ENCODE results near the gene CCDC190. TPM values are rescaled to one million over a fixed set of nuclear protein-coding genes. Genes with fewer than 3 reads are reported as not detected.

Gene CCDC190, protein sequence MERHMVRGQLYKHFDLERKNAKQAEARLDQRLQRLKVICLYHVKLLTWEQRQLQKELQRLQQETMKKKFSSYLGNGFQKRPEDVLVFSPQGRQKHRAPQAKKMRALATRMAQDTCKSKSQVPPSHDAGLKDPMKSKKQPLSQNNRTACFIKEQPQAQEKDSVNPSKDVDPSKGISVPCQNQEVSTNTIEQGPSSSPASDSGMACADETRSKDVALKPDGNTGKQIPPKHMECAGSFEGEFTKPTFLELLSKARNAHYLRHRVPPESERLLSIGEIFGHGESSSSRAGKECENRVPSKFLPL
- total RNA-seq: 2.4 and 5.5 TPM in 2 replicates

DNA sequence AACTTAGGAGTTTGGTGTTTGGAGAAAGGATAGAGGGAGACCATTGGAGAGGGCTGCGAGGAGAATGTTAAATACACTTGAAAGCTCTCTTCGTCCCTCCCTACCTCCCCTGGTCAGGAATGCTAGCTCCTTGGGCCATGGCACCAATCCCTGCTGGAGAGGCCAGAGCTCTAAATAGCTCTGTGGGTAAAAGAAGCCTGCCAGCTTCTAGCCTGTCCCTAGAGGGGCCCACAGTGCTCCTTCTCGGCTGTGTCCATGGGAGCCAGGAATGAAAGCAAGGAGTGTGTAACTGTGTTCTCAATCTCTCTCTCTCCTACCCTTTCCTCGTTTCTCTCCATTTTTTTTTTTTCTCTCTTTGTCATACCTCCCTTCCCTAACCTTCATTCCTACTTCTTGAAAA, at the start of gene CCDC190:
CCDC190 (minus strand) TSS at position 75 of the 400 bp plus-strand sequence. CDS start 1,529 bp downstream, outside the sequence.

Other genes starting within 250 kb of the CCDC190 start
- 94.6 and 158 TPM in 2 replicates for gene DDR2, start 228.7 kb downstream of the CCDC190 start, total RNA-seq
- 8.2 and 16.6 TPM in 2 replicates for gene HSD17B7, start 70.5 kb downstream of the CCDC190 start, total RNA-seq
- gene RGS4, start 208.2 kb upstream of the CCDC190 start, total RNA-seq: 12.3 and 42.2 TPM in 2 replicates